Measurements from ENCODE around the gene STRA6. TPM values are rescaled to one million over a fixed set of nuclear protein-coding genes. Genes with fewer than 3 reads are reported as not detected.

STRA6 gene
- total RNA-seq, 6 experiments from 2014 or later = 0.12 TPM; not detected in 5

DNA sequence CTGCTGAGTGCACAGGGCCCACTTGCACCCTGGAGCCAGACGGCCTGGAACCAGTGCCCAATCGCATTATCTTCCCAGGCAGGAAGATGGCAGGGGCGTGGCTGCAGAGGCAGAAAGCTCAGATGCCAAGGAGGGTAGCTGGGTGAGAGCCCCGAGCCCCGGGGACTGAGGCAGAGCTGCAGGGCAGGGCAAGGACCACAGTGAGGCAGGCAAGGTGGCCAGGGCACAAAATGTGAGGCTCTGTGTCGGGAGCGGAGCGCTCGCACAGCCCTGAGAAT, 31.9 kb upstream of the STRA6 start:
- no peak overlapping the region for H3K4me3 ChIP-seq
- H3K4me1 ChIP-seq = peaks cover 0 to 2% (median 0%) of the 10 kb centered on the region in 4 donors
- no peak overlapping the region for H3K27ac ChIP-seq
- H3K27me3 ChIP-seq = no peaks in the 10 kb centered on the region
- DNase-seq = no peak
- no peak for TF ChIP-seq POLR2A (IDR thresholded peaks at IDR 0.05)
- TF ChIP-seq, protein P1, sequence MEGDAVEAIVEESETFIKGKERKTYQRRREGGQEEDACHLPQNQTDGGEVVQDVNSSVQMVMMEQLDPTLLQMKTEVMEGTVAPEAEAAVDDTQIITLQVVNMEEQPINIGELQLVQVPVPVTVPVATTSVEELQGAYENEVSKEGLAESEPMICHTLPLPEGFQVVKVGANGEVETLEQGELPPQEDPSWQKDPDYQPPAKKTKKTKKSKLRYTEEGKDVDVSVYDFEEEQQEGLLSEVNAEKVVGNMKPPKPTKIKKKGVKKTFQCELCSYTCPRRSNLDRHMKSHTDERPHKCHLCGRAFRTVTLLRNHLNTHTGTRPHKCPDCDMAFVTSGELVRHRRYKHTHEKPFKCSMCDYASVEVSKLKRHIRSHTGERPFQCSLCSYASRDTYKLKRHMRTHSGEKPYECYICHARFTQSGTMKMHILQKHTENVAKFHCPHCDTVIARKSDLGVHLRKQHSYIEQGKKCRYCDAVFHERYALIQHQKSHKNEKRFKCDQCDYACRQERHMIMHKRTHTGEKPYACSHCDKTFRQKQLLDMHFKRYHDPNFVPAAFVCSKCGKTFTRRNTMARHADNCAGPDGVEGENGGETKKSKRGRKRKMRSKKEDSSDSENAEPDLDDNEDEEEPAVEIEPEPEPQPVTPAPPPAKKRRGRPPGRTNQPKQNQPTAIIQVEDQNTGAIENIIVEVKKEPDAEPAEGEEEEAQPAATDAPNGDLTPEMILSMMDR (IDR thresholded peaks at IDR 0.05) = no peak
- H3K9me3 ChIP-seq = no peaks in the 10 kb centered on the region
- no peak for ATAC-seq
- WGBS (ENCODE audit: insufficient coverage, low coverage, low lambda C conversion rate, missing lambda C conversion rate) = no CpG with 5 or more reads among the region's 9 CpGs
- intact Hi-C loops (cut with DNase I) = no loop called here
- no peaks in the 10 kb centered on the region for H3K36me3 ChIP-seq

DNA sequence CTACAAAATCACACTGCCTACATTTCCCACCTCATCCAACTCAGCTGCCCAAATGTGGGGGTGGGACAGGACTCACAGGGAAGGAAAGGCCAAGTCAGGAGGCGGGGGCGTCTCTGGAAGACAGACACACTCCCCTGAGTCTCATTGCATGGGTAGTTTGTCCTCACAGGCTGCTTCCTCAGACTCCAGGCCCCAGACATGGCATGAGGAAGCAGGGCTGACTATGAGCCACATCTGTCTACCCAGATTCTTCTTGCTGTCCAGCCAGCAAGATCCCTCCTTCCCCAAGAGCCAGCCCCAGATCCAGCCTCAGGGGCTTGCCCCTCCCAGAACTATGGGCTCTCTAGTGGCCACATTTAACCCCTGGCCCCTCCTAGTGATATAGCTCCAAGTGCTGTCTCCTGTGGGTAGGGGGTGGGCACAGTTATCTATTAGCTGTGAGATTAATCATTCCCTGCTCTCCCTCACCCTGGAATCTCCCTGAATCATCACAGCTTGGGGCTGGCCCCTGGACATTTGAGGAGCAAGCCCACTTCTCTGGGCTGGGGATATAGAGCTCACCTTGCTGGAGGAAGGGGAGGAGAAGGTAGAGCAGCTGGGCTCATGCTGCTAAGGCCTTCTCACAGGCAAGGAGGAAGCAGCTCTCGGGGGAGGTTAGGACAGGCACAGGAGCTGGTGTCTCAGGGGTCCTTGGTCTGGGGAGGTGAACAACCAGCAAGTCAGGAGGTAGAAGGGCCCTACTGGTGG, 31.4 kb upstream of the STRA6 start:
- WGBS (ENCODE audit: insufficient coverage, low coverage, low lambda C conversion rate, missing lambda C conversion rate) = 100% methylated on average over 2 of the region's 3 CpGs
- no peak for TF ChIP-seq POLR2A (IDR thresholded peaks at IDR 0.05)
- TF ChIP-seq, protein P1 (IDR thresholded peaks at IDR 0.05) = no peak
- Histone ChIP-seq H3K4me1 (no peaks in the 10 kb centered on the region), H3K27me3 (no peaks in the 10 kb centered on the region), H3K4me3 (no peak overlapping the region), H3K27ac (no peak overlapping the region), H3K9me3 (no peaks in the 10 kb centered on the region), H3K36me3 (no peaks in the 10 kb centered on the region)
- DNase-seq (no peak), ATAC-seq (no peak)
- intact Hi-C loops (cut with DNase I) = no loop called here

DNA sequence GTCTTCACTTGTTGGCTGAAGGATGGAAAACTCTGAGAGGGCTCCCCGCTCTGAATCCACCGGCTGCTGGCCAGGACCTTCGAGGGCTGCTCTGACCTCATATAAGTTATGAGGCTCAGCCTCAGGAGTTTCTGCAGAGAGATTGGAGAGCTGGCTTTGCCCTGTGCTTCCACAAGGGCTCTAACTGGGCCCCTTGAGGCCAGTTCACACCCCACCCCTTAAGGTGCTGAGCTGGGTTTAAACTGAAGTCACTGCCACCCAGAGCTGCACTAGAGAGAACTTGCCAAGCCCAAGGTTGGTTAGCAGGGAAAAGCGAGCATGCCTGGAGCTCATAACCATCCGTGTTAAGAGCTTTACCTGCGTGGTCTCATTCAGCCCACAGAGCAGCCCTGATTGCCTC, 30.8 kb upstream of the STRA6 start:
- WGBS (ENCODE audit: insufficient coverage, low coverage, low lambda C conversion rate, missing lambda C conversion rate) = 44% methylated on average over 2 of the region's 6 CpGs
- ATAC-seq = no peak
- no peak for DNase-seq
- Histone ChIP-seq H3K36me3 (no peaks in the 10 kb centered on the region), H3K4me1 (no peaks in the 10 kb centered on the region), H3K27me3 (no peaks in the 10 kb centered on the region), H3K9me3 (no peaks in the 10 kb centered on the region), H3K27ac (no peak overlapping the region), H3K4me3 (no peak overlapping the region)
- no peak for TF ChIP-seq POLR2A (IDR thresholded peaks at IDR 0.05)
- TF ChIP-seq, protein P1 (IDR thresholded peaks at IDR 0.05) = no peak
- intact Hi-C loops (cut with DNase I) = no loop called here

DNA sequence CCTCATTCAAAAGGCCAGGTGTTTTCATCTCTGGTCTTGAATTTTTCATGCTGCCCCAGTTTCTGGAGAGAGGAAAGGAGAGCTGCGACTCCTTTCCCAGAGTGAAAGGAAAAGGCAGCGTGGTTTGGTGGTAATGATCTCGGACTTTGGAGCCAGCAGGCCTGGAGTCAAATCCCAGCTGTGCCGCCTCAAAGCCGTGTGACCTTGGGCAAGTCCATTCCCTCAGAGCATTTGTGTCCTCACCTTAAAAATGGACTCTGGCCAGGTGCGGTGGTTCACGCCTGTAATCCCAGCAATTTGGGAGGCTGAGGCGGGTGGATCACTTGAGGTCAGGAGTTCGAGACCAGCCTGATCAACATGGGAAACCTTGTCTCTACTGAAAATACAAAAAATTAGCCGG, 28.9 kb upstream of the STRA6 start:
- no peaks in the 10 kb centered on the region for H3K36me3 ChIP-seq
- 85% methylated on average over 7 of the region's 10 CpGs for WGBS (ENCODE audit: insufficient coverage, low coverage, low lambda C conversion rate, missing lambda C conversion rate)
- H3K4me3 ChIP-seq = no peak overlapping the region
- intact Hi-C loops (cut with DNase I) = no loop called here
- TF ChIP-seq, protein P1 (IDR thresholded peaks at IDR 0.05) = no peak
- no peak for TF ChIP-seq POLR2A (IDR thresholded peaks at IDR 0.05)
- no peaks in the 10 kb centered on the region for H3K9me3 ChIP-seq
- H3K27ac ChIP-seq = no peak overlapping the region
- no peaks in the 10 kb centered on the region for H3K4me1 ChIP-seq
- DNase-seq (no peak), ATAC-seq (no peak)
- H3K27me3 ChIP-seq = no peaks in the 10 kb centered on the region
